ENCODE measurements around the gene RPS2.
"Not testable (repeated sequence)": the region's sequence is repeated elsewhere in the genome, so short reads cannot be mapped to it uniquely, and the experiment has no call there.

Gene RPS2

GRCh38 chr16:1941162-1942046 lies 23.2 kb downstream of the RPS2 start:
- no peak for DNase-seq

- no peak for DNase-seq
These were observed 24.1 kb downstream of the RPS2 start for GRCh38 chr16:1940273-1941161.

- DNase-seq = not testable (repeated sequence)
These were observed 24.8 kb downstream of the RPS2 start for GRCh38 chr16:1939833-1940232.

GRCh38 chr16:1938910-1939309 lies 25.7 kb downstream of the RPS2 start:
- no peak for DNase-seq

GRCh38 chr16:1938316-1938715 lies 26.3 kb downstream of the RPS2 start:
- DNase-seq = no peak

DNA sequence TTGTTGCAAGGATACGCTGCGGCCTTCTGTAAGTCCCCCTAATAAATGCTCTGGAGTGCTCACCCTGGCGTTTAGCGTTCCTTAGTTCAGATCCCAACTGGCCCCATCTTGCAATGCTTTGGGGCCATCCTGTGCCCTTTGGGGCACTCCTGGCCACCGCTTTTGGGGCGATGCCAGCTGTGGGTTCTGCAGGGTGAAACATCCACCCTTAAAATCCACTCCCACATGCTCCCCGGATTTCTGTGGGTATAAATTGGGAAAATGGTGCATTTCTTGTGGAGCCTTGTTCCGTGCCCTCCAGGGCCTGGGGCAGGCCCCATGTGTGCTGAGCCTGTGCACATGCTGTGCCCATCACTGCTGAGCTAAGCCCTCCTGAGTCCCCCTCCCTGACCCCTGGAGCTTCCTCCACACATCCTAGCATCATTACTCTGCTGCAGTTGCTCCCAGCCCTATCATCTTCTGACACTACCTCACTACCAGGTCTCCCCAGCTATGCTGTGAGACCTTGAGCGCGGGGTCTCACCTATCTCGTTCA lies 27.6 kb downstream of the RPS2 start:
- no peak for DNase-seq

DNA sequence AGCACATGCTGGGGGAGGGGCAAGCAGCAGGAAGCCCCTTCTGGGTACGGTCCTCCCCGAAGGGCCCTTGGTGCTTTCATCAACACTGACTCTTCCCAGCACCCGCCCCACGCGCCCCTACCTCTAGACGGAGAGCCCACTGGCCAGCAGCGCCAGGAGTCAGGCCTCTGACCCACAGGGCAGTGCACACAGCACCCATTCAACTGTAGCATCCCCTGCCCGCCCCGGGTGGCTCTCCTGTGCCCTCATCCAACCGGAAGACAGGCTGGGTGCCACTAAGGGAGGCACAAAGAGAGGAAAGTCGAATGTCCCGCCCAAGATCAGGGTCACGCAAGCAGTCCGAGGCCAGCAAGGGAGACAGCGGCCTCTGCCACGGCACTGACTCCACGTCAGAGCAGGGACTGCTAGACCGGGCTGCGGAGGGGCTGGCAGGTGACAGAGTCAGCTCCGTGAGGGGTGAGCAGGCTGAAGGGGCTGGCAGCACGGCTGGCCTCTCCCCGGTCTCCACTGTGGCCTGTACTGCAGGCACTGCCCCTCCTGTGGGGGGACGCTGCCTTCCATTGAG lies 31.4 kb downstream of the RPS2 start:
- no peak for DNase-seq

- DNase-seq = peak in 1 of 2 experiments; percentile 27
These were observed 32.3 kb downstream of the RPS2 start for GRCh38 chr16:1932050-1933028.

DNA sequence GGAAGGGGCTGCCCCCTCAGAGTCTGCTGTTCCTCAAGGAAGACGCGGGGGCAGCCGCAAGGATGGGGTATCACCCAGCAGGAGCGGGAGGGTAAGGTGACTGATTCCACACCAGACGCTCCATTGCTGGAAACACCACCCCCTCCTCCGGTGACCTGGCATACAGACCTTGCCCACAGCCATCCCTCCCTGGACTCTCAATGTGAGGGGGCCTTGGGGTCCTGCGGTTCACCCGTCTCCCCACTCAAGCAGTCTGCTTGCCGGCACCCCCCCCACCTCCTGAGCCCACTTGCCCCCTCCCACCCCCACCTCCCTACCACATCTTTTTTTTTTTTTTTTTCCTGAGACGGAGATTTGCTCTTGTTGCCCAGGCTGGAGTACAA lies 34.3 kb downstream of the RPS2 start:
- DNase-seq = no peak

GRCh38 chr16:1929578-1930337 lies 34.9 kb downstream of the RPS2 start:
- peak; percentile 43 to 82 for DNase-seq

DNA sequence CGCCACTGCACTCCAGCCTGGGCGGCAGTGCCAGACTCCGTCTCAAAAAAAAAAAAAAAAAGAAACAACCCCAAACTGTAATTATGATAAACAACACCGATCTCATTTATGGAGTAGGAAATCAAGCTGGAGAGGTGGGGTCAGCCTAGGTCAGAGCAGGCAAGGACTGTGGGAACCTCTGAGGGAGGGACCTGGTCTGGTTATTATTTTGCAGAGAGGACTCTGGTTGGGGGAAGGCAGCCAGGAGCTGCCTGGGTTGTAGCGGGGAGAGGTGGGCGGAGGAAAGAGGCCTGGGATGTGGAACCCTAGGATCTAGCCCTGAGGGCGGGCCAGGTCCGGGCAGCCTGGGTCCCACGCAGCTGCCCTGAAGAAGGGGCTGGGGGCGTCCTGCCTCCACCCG lies 35.5 kb downstream of the RPS2 start:
- no peak for DNase-seq

DNA sequence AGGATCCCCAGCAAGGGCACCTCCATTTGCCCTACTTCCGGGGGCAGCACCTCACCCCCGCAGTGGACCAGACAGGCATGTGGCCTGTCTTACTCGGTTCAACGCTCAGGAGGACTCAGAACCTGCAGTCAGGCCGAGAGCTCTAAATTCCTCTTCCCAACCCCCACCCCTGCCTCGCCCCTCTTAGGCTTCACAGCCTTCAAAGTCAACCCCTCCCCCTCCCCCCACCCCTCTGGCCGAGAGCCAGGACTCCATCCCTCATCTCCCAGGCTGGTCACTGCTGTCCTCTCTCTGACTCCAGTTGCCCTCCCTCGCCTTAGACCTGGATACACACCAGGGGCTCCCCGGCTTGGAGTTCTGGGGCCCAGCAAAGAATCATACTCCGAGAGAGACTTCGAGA lies 38.4 kb downstream of the RPS2 start:
- no peak for DNase-seq

GRCh38 chr16:1924095-1924494 lies 40.5 kb downstream of the RPS2 start:
- DNase-seq = no peak

DNA sequence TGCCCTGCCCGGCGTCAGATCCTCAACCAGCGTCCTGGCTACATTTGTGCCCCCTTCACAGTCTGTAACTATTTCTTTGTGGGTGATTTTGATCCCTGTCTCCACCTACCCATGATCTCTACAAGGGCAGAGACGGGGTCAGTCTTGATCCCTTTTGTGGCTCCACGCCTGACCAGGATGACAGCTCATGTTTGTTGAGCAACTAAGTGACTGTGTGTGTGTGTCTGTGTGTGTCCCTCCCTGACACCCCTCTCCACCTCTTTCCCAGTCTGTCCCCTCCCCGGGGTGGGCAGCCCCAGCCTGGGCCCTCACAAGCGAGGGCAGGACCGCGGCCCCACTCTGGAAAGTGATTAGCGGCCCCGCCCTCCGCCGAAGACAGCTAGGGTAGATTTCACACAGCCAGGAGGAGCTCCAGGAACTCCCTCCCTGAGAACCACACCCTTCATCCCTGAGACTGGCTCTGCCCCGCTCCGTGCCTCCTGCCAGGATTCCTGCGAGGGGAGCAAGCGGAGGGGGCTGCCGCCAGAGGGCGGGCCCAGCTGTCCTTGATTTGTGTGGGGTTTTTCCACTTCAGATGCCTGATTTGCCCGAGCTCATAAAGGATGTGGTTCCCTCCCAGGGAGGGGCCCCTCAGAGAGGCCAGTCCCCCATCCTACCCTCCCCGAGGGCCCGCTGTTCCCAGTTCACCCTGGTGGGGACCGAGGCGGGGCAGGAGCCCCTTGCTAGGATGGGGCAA lies 41.2 kb downstream of the RPS2 start:
- peak; percentile 73 to 92 for DNase-seq

- no peak for DNase-seq
These were observed 42.3 kb downstream of the RPS2 start for GRCh38 chr16:1922357-1922756.

- DNase-seq = no peak
These were observed 43.9 kb downstream of the RPS2 start for GRCh38 chr16:1920727-1921171.

DNA sequence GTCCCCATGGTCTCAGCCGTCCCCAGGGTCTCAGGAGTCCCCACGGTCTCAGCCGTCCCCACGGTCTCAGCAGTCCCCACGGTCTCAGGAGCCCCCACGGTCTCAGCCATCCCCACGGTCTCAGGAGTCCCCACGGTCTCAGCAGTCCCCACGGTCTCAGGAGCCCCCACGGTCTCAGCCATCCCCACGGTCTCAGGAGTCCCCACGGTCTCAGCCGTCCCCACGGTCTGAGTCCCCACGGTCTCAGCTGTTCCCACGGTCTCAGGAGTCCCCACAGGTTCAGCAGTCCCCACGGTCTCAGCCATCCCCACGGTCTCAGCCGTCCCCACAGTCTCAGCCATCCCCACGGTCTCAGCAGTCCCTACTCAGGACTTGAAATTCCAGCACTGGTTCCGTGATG lies 44.5 kb downstream of the RPS2 start:
- DNase-seq = not testable (repeated sequence)

DNA sequence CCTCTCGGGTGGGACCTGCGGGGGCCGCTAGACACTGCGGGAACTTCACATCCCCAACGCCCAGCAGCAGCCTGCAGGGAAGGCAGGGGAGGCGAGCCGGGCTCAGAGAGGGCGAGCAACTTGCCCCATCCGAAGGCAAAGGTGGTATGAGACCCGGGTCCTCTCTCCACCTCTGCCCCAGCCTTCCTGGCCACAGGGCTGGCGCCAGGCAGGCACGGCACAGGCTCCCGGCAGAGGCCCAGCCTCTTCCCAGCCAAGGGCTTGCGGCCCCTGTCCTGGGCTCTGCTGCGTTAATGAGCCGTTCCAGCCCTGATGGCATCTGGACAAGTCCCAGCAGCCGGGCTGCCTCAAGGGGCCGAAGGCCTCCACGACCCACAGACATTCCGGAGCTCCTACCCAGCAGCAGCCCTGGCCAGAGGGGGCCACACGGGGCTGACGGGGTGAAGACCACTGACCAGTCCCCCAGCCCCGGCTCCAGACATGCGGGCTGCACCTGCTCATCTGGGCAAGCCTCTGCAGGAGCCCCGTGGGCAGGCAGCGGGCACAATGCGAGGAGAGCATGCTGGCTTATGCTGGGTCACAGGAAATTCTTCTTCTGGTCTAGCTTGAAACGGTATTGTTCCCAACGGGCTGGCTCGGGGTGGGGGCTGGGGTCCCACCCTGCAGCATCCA lies 45.2 kb downstream of the RPS2 start:
- peak in 1 of 2 experiments; percentile 33 for DNase-seq
